Measurements from ENCODE around the gene EN1.

- TF ChIP-seq HDGF (IDR thresholded peaks at IDR 0.05; ENCODE audit: borderline replicate concordance) (no peak), BHLHE40 (IDR thresholded peaks at IDR 0.05; ENCODE audit: borderline replicate concordance) (no peak), FOXK2 (IDR thresholded peaks at IDR 0.05) (no peak)
Measured at GRCh38 chr2:118841450-118841827, 6.0 kb downstream of the EN1 start.
